H1 (cell line): ENCODE measurements around the gene UGT3A1. TPM values are rescaled to one million over a fixed set of nuclear protein-coding genes. Genes with fewer than 3 reads are reported as not detected.

Source experiments
- CEBPB ChIP-seq: IDR thresholded peaks from 2 replicates; pipeline ENCODE4 v1.6.1; 2012; ENCODE audit warnings: low read depth, low read length
- CREB1 ChIP-seq: IDR thresholded peaks from 2 replicates; pipeline ENCODE4 v1.6.1; 2012; ENCODE audit warnings: inconsistent platforms
- EZH2 ChIP-seq: fragments of 200-600 bp; sonication (generic); IDR thresholded peaks from 2 replicates; pipeline ENCODE4 v1.7.1; 2012; ENCODE audit warnings: low read depth, mild to moderate bottlenecking, moderate library complexity, low read length, inconsistent platforms; ENCODE audit not compliant: severe bottlenecking
- JUND ChIP-seq: IDR thresholded peaks from 2 replicates; pipeline ENCODE4 v1.6.1; 2011; ENCODE audit warnings: mild to moderate bottlenecking, improper control_type of control experiment, low read length
- KDM4A ChIP-seq: IDR thresholded peaks from one replicate; pipeline ENCODE4 v1.7.1; 2012; ENCODE audit warnings: low read depth, mild to moderate bottlenecking, moderate library complexity, low read length, inconsistent platforms; ENCODE audit not compliant: severe bottlenecking
- KDM5A ChIP-seq: fragments of 200-600 bp; IDR thresholded peaks from 2 replicates; pipeline ENCODE4 v1.7.1; 2012; ENCODE audit warnings: mild to moderate bottlenecking, low read length, inconsistent platforms, mixed read lengths
- POLR2AphosphoS5 ChIP-seq: IDR thresholded peaks from 2 replicates; pipeline ENCODE4 v1.6.1; 2011; ENCODE audit warnings: low read depth, low read length
- RBBP5 ChIP-seq: IDR thresholded peaks from 2 replicates; pipeline ENCODE4 v1.7.1; 2012; ENCODE audit warnings: low read depth, mild to moderate bottlenecking, inconsistent platforms, low read length, moderate library complexity, borderline replicate concordance
- SIX5 ChIP-seq: IDR thresholded peaks from 2 replicates; pipeline ENCODE4 v1.6.1; 2011; ENCODE audit warnings: mild to moderate bottlenecking, low read depth, low read length
- SUZ12 ChIP-seq: fragments of 200-600 bp; sonication (generic); IDR thresholded peaks from 2 replicates; pipeline ENCODE4 v1.6.1; 2012; ENCODE audit warnings: mild to moderate bottlenecking, inconsistent platforms, low read length, moderate library complexity, mixed read lengths
- TAF1 ChIP-seq: IDR thresholded peaks from 2 replicates; pipeline ENCODE4 v1.6.1; 2011; ENCODE audit warnings: mild to moderate bottlenecking, low read depth, low read length
- TBP ChIP-seq: IDR thresholded peaks from 2 replicates; pipeline ENCODE4 v1.6.1; 2011; ENCODE audit warnings: low read depth, low read length, improper control_type of control experiment
- polyA plus RNA-seq, 7 experiments: library from polyadenylated mRNA; depleted of rRNA in 3 of 7; stranded (reverse) in 5 of 7; unstranded in 2 of 7; fragments of >200 nt in 5 of 7; fragments of 200-250 nt in 2 of 7; gene quantifications; 1 replicate in 5 of 7; 2 replicates in 1 of 7; 4 replicates in 1 of 7; pipeline versions ENCODE4 v1.2.1 to v1.2.3, GENCODE V29; 2011 to 2013; ENCODE audit warnings: missing spikeins in 2 of 7, mixed read lengths in 2 of 7
- total RNA-seq: library from RNA; stranded (reverse); fragmentation: NEBNext Ultra II Directional; extraction: Animal tissue kit (Norgen Biotek cat#: 25700); gene quantifications from 2 replicates; pipeline ENCODE4 v1.2.1, GENCODE V29; 2021
- TF ChIP-seq, protein P1 (sequence below), 3 experiments: IDR thresholded peaks; 1 replicate in 2 of 3; 2 replicates in 1 of 3; pipeline versions ENCODE4 v1.5.1 to v1.6.1; 2011; ENCODE audit warnings: low read length in 3 of 3, mild to moderate bottlenecking in 3 of 3, inconsistent platforms in 2 of 3, low read depth in 1 of 3, moderate library complexity in 1 of 3; ENCODE audit not compliant: insufficient read depth in 1 of 3; ENCODE audit errors: control extremely low read depth in 1 of 3
- TF ChIP-seq, protein P2 (sequence below): IDR thresholded peaks from 2 replicates; pipeline ENCODE4 v1.6.1; 2012; ENCODE audit warnings: inconsistent platforms
- TF ChIP-seq, protein P3 (sequence below): IDR thresholded peaks from 2 replicates; pipeline ENCODE4 v1.6.1; 2012; ENCODE audit warnings: inconsistent platforms

UGT3A1 gene
- total and polyA plus RNA-seq, 2 of the 8 experiments (the other 6 are each of a cell fraction or from before 2014, with no cell fraction given): 2.4 to 3.4 TPM

DNA sequence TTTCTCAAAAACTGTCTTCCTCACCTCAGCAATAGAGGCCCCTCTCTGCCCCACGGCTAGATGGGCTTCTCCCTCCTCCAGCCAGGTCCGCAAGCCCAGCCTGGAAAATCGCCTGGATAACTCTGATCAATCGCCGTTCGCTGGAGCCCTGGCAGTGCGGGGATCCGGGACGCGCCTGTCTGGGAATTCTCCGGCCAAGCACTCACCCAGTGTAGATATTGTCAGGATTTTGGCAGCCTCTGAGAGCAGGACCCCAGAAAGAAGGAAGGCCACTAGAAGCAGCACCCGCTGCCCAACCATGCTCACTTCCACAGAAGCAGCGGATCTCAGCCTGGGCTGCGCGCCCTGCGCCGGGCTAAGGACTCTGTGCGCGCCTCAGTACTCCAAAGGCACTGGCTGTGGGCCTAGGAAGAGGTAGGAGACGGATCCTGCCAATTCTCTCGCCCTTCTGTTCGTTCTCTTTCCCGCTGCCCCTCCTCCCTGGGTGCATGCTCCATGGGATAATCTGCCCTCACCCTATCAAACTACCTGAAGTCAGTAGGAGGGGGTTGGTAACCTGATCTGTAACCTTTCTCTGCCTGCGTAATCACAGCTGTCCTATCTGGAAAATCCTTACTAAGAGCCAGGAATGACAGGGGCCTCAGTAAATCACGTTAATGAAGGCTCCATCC, at the start of gene UGT3A1 (continued):
- peak; percentile 33; the same call in 1 of the 2 replicates for TF ChIP-seq SUZ12
- peak; percentile 74 for TF ChIP-seq RBBP5
- peak; percentile 22; the same call in 1 of the 2 replicates for TF ChIP-seq SIX5
- TF ChIP-seq KDM5A: no peak
- TF ChIP-seq CREB1: peak; percentile 58
- TF ChIP-seq CEBPB: 0 out of 2 replicates have a peak, but pooled peaks have one; percentile 5
- peak; percentile 33 for TF ChIP-seq EZH2
- peak; percentile 70 for TF ChIP-seq TAF1
- TF ChIP-seq TBP: peak; percentile 59; the same call in 1 of the 2 replicates
- TF ChIP-seq KDM4A: peak; percentile 78
- TF ChIP-seq POLR2AphosphoS5: peak; percentile 38; the same call in 1 of the 2 replicates
- TF ChIP-seq, protein P1, sequence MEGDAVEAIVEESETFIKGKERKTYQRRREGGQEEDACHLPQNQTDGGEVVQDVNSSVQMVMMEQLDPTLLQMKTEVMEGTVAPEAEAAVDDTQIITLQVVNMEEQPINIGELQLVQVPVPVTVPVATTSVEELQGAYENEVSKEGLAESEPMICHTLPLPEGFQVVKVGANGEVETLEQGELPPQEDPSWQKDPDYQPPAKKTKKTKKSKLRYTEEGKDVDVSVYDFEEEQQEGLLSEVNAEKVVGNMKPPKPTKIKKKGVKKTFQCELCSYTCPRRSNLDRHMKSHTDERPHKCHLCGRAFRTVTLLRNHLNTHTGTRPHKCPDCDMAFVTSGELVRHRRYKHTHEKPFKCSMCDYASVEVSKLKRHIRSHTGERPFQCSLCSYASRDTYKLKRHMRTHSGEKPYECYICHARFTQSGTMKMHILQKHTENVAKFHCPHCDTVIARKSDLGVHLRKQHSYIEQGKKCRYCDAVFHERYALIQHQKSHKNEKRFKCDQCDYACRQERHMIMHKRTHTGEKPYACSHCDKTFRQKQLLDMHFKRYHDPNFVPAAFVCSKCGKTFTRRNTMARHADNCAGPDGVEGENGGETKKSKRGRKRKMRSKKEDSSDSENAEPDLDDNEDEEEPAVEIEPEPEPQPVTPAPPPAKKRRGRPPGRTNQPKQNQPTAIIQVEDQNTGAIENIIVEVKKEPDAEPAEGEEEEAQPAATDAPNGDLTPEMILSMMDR (IDR thresholded peaks at IDR 0.05; ENCODE audit: control extremely low read depth in 1 of 3, insufficient read depth in 1 of 3, low read depth in 1 of 3, low read length in 3 of 3): no peak
- TF ChIP-seq, protein P2, sequence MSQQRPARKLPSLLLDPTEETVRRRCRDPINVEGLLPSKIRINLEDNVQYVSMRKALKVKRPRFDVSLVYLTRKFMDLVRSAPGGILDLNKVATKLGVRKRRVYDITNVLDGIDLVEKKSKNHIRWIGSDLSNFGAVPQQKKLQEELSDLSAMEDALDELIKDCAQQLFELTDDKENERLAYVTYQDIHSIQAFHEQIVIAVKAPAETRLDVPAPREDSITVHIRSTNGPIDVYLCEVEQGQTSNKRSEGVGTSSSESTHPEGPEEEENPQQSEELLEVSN: no peak
- TF ChIP-seq, protein P3, sequence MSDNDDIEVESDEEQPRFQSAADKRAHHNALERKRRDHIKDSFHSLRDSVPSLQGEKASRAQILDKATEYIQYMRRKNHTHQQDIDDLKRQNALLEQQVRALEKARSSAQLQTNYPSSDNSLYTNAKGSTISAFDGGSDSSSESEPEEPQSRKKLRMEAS: peak; percentile 44; the same call in 1 of the 2 replicates
- TF ChIP-seq JUND: no peak
